Body of pancreas (tissue), 4 donors: ENCODE measurements around the gene AOC1.
"Not testable (repeated sequence)": the region's sequence is repeated elsewhere in the genome, so short reads cannot be mapped to it uniquely, and the experiment has no call there.

ENCODE experiments used
- POLR2A ChIP-seq, 3 donors: fragments of 450-650 bp; IDR thresholded peaks; one replicate each; pipeline ENCODE4 v1.6.1; 2016; ENCODE audit warnings: antibody characterized with exemption in 3 of 3, mild to moderate bottlenecking in 2 of 3
- TF ChIP-seq, protein P1 (sequence below), 7 experiments: fragments of 450-650 bp in 4 of 7; fragments of 200-600 bp in 3 of 7; sonication (generic) in 3 of 7; IDR thresholded peaks; one replicate each; pipeline ENCODE4 v1.5.1; 2016 to 2019; ENCODE audit warnings: antibody characterized with exemption in 7 of 7

DNA sequence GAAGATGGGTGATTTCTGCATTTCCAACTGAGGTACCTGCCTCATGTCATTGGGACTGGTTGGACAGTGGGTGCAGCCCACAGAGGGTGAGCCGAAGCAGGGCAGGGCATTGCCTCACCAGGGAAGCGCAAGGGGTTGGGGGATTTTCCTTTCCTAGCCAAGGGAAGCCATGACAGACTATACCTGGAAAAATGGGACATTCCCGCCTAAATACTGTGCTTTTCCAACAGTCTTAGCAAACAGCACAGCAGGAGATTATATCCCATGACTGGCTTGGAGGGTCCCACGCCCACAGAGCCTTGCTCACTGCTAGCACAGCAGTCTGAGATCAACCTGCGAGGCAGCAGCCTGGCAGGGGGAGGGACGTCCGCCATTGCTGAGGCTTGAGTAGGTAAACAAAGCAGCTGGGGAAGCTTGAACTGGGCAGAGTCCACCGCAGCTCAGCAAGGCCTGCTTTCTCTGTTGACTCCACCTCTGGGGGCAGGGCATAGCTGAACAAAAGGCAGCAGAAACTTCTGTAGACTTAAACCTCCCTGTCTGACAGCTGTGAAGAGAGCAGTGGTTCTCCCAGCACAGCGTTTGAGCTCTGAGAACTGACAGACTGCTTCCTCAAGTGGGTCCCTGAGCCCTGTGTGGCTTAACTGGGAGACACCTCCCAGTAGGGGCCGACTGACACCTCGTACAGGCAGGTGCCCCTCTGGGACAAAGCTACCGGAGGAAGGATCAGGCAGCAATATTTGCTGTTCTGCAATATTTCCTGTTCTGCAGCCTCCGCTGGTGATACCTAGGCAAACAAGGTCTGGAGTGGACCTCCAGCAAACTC lies 44.5 kb upstream of the AOC1 start:
- TF ChIP-seq, protein P1, sequence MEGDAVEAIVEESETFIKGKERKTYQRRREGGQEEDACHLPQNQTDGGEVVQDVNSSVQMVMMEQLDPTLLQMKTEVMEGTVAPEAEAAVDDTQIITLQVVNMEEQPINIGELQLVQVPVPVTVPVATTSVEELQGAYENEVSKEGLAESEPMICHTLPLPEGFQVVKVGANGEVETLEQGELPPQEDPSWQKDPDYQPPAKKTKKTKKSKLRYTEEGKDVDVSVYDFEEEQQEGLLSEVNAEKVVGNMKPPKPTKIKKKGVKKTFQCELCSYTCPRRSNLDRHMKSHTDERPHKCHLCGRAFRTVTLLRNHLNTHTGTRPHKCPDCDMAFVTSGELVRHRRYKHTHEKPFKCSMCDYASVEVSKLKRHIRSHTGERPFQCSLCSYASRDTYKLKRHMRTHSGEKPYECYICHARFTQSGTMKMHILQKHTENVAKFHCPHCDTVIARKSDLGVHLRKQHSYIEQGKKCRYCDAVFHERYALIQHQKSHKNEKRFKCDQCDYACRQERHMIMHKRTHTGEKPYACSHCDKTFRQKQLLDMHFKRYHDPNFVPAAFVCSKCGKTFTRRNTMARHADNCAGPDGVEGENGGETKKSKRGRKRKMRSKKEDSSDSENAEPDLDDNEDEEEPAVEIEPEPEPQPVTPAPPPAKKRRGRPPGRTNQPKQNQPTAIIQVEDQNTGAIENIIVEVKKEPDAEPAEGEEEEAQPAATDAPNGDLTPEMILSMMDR (IDR thresholded peaks at IDR 0.05) = not testable (repeated sequence)
- TF ChIP-seq POLR2A (IDR thresholded peaks at IDR 0.05) = not testable (repeated sequence)
